CD4-positive, alpha-beta T cell treated with Interleukin-2 at 100 ng/mL for 4 hours (primary cell): ENCODE measurements around the gene ARHGAP45.

Experiments
- DNase-seq: peaks from one replicate; pipeline ENCODE4 v3.0.0-alpha.2; 2020; ENCODE audit warnings: low spot score

ARHGAP45 gene

GRCh38 chr19:1086613-1087012 is 19.6 kb downstream of the ARHGAP45 start:
- no peak for DNase-seq

- DNase-seq, result peak; percentile 52
Measured at GRCh38 chr19:1087813-1088415, 20.9 kb downstream of the ARHGAP45 start.

- DNase-seq, result no peak
Measured at GRCh38 chr19:1088416-1089010, 21.5 kb downstream of the ARHGAP45 start.

GRCh38 chr19:1089126-1089771 is 22.3 kb downstream of the ARHGAP45 start:
- DNase-seq, result no peak

GRCh38 chr19:1089891-1090290 is 22.9 kb downstream of the ARHGAP45 start:
- peak; percentile 56 for DNase-seq

GRCh38 chr19:1090731-1091543 is 24.0 kb downstream of the ARHGAP45 start:
- no peak for DNase-seq

- no peak for DNase-seq
Measured at GRCh38 chr19:1091544-1092175, 24.7 kb downstream of the ARHGAP45 start.

GRCh38 chr19:1093330-1093729 is 26.4 kb downstream of the ARHGAP45 start:
- no peak for DNase-seq

- no peak for DNase-seq
Measured at GRCh38 chr19:1093811-1094553, 27.0 kb downstream of the ARHGAP45 start.

- DNase-seq, result no peak
Measured at GRCh38 chr19:1094655-1094977, 27.6 kb downstream of the ARHGAP45 start.

GRCh38 chr19:1094978-1095701 is 28.2 kb downstream of the ARHGAP45 start, which contains the start of gene POLR2E:
Gene POLR2E (minus strand): TSS chr19:1095375. CDS start chr19:1095315, 60 bp downstream.
- peak; percentile 98 for DNase-seq

- no peak for DNase-seq
Measured at GRCh38 chr19:1097810-1098176, 30.8 kb downstream of the ARHGAP45 start.

- no peak for DNase-seq
Measured at GRCh38 chr19:1098177-1099051, 31.4 kb downstream of the ARHGAP45 start.

GRCh38 chr19:1101337-1101698 is 34.4 kb downstream of the ARHGAP45 start:
- DNase-seq, result no peak

- peak; percentile 56 for DNase-seq
Measured at GRCh38 chr19:1102407-1103131, 35.6 kb downstream of the ARHGAP45 start.

GRCh38 chr19:1103132-1103707 is 36.3 kb downstream of the ARHGAP45 start:
- no peak for DNase-seq

GRCh38 chr19:1103708-1104310 is 36.8 kb downstream of the ARHGAP45 start, which contains the start of gene GPX4:
Gene GPX4 (plus strand): TSS chr19:1103994. CDS start chr19:1104044, 50 bp downstream.
- peak; percentile 98 for DNase-seq

GRCh38 chr19:1104311-1105007 is 37.5 kb downstream of the ARHGAP45 start:
- DNase-seq, result peak; percentile 55
